Activated naive CD8-positive, alpha-beta T cell treated with anti-CD3 and anti-CD28 coated beads for 36 hours (primary cell): Measurements from ENCODE around the gene AP3S1. TPM values are rescaled to one million over a fixed set of nuclear protein-coding genes. Genes with fewer than 3 reads are reported as not detected.

Source experiments
- DNase-seq: peaks from one replicate; pipeline ENCODE4 v3.0.0; 2021
- H3K27ac Mint-ChIP-seq: one replicate; pipeline ENCODE4 v1.8.0; 2022; ENCODE audit warnings: mild to moderate bottlenecking, moderate library complexity, mixed read lengths
- H3K27me3 Mint-ChIP-seq: one replicate; pipeline ENCODE4 v1.8.0; 2022; ENCODE audit warnings: mild to moderate bottlenecking, mixed read lengths
- H3K36me3 Mint-ChIP-seq: one replicate; pipeline ENCODE4 v1.8.0; 2021; ENCODE audit warnings: mild to moderate bottlenecking, mixed read lengths
- H3K4me1 Mint-ChIP-seq: one replicate; pipeline ENCODE4 v1.8.0; 2021; ENCODE audit warnings: mixed read lengths
- H3K4me3 Mint-ChIP-seq: one replicate; pipeline ENCODE4 v1.8.0; 2022; ENCODE audit warnings: mild to moderate bottlenecking, moderate library complexity, mixed read lengths
- H3K9me3 Mint-ChIP-seq: one replicate; pipeline ENCODE4 v1.8.0; 2022; ENCODE audit warnings: mixed read lengths
- total RNA-seq, 2 experiments: library from RNA; stranded (reverse); gene quantifications; one replicate each; pipeline ENCODE4 v1.2.3, GENCODE V29; 2021

The AP3S1 gene
- total RNA-seq, 2 experiments from 2014 or later = 91.7 to 96.8 TPM

GRCh38 chr5:115842952-115843351 lies 1.2 kb downstream of the AP3S1 start:
- Mint-ChIP-seq H3K27me3 (no peaks in the 10 kb centered on the region), H3K36me3 (peaks cover 9% of the 10 kb centered on the region), H3K27ac (peak overlapping the region; percentile 90), H3K9me3 (no peaks in the 10 kb centered on the region), H3K4me3 (peak overlapping the region; percentile 95), H3K4me1 (peaks cover 45% of the 10 kb centered on the region)
- no peak for DNase-seq

- Mint-ChIP-seq H3K4me1 (peaks cover 41% of the 10 kb centered on the region), H3K27me3 (no peaks in the 10 kb centered on the region), H3K27ac (no peak overlapping the region), H3K36me3 (peaks cover 9% of the 10 kb centered on the region), H3K4me3 (peak overlapping the region; percentile 95), H3K9me3 (no peaks in the 10 kb centered on the region)
- DNase-seq = no peak
Measured at GRCh38 chr5:115843444-115844130, 1.9 kb downstream of the AP3S1 start.

GRCh38 chr5:115844321-115844817 lies 2.6 kb downstream of the AP3S1 start:
- H3K27ac Mint-ChIP-seq = no peak overlapping the region
- no peak for DNase-seq
- H3K9me3 Mint-ChIP-seq = no peaks in the 10 kb centered on the region
- H3K36me3 Mint-ChIP-seq = peaks cover 7% of the 10 kb centered on the region
- H3K4me3 Mint-ChIP-seq = no peak overlapping the region
- H3K4me1 Mint-ChIP-seq = peaks cover 39% of the 10 kb centered on the region
- H3K27me3 Mint-ChIP-seq = no peaks in the 10 kb centered on the region

GRCh38 chr5:115847290-115847689 lies 5.6 kb downstream of the AP3S1 start:
- no peak overlapping the region for H3K27ac Mint-ChIP-seq
- H3K4me1 Mint-ChIP-seq = peaks cover 39% of the 10 kb centered on the region
- H3K4me3 Mint-ChIP-seq = no peak overlapping the region
- H3K9me3 Mint-ChIP-seq = no peaks in the 10 kb centered on the region
- H3K36me3 Mint-ChIP-seq = no peaks in the 10 kb centered on the region
- no peaks in the 10 kb centered on the region for H3K27me3 Mint-ChIP-seq
- DNase-seq = no peak

- peaks cover 25% of the 10 kb centered on the region for H3K4me1 Mint-ChIP-seq
- H3K36me3 Mint-ChIP-seq = peaks cover 12% of the 10 kb centered on the region
- no peak for DNase-seq
- H3K27ac Mint-ChIP-seq = no peak overlapping the region
- no peaks in the 10 kb centered on the region for H3K27me3 Mint-ChIP-seq
- no peak overlapping the region for H3K4me3 Mint-ChIP-seq
- peaks cover 10% of the 10 kb centered on the region for H3K9me3 Mint-ChIP-seq
Measured at GRCh38 chr5:115849258-115849798, 7.6 kb downstream of the AP3S1 start.

- no peak for DNase-seq
- H3K27me3 Mint-ChIP-seq = no peaks in the 10 kb centered on the region
- no peak overlapping the region for H3K27ac Mint-ChIP-seq
- no peak overlapping the region for H3K4me3 Mint-ChIP-seq
- peaks cover 14% of the 10 kb centered on the region for H3K36me3 Mint-ChIP-seq
- peaks cover 19% of the 10 kb centered on the region for H3K4me1 Mint-ChIP-seq
- H3K9me3 Mint-ChIP-seq = peaks cover 10% of the 10 kb centered on the region
Measured at GRCh38 chr5:115850744-115851416, 9.1 kb downstream of the AP3S1 start.

GRCh38 chr5:115854139-115854538 lies 12.4 kb downstream of the AP3S1 start:
- H3K9me3 Mint-ChIP-seq = peaks cover 10% of the 10 kb centered on the region
- H3K36me3 Mint-ChIP-seq = peaks cover 14% of the 10 kb centered on the region

GRCh38 chr5:115855959-115856358 lies 14.2 kb downstream of the AP3S1 start:
- Mint-ChIP-seq H3K4me1 (peaks cover 26% of the 10 kb centered on the region), H3K4me3 (no peak overlapping the region), H3K36me3 (peaks cover 14% of the 10 kb centered on the region), H3K27ac (no peak overlapping the region), H3K9me3 (peaks cover 10% of the 10 kb centered on the region), H3K27me3 (no peaks in the 10 kb centered on the region)
- no peak for DNase-seq

More at GRCh38 chr5:115854139-115854538, 12.4 kb downstream of the AP3S1 start:
- Mint-ChIP-seq H3K4me1 (peaks cover 30% of the 10 kb centered on the region), H3K27ac (no peak overlapping the region), H3K27me3 (no peaks in the 10 kb centered on the region), H3K4me3 (no peak overlapping the region)
- DNase-seq = no peak

GRCh38 chr5:115857057-115857479 lies 15.3 kb downstream of the AP3S1 start:
- DNase-seq = no peak
- Mint-ChIP-seq H3K4me3 (no peak overlapping the region), H3K4me1 (peaks cover 20% of the 10 kb centered on the region), H3K36me3 (peaks cover 17% of the 10 kb centered on the region), H3K27me3 (no peaks in the 10 kb centered on the region), H3K9me3 (peaks cover 10% of the 10 kb centered on the region), H3K27ac (no peak overlapping the region)

GRCh38 chr5:115857626-115858349 lies 16.1 kb downstream of the AP3S1 start:
- Mint-ChIP-seq H3K9me3 (peaks cover 10% of the 10 kb centered on the region), H3K4me1 (peaks cover 17% of the 10 kb centered on the region), H3K4me3 (no peak overlapping the region), H3K27me3 (no peaks in the 10 kb centered on the region), H3K36me3 (peaks cover 17% of the 10 kb centered on the region), H3K27ac (no peak overlapping the region)
- DNase-seq = no peak

GRCh38 chr5:115858396-115858795 lies 16.7 kb downstream of the AP3S1 start:
- peaks cover 8% of the 10 kb centered on the region for H3K9me3 Mint-ChIP-seq
- peaks cover 17% of the 10 kb centered on the region for H3K4me1 Mint-ChIP-seq
- peaks cover 12% of the 10 kb centered on the region for H3K36me3 Mint-ChIP-seq
- H3K27ac Mint-ChIP-seq = no peak overlapping the region
- DNase-seq = no peak
- H3K4me3 Mint-ChIP-seq = no peak overlapping the region
- no peaks in the 10 kb centered on the region for H3K27me3 Mint-ChIP-seq

- Mint-ChIP-seq H3K9me3 (no peaks in the 10 kb centered on the region), H3K27me3 (no peaks in the 10 kb centered on the region), H3K36me3 (peaks cover 5% of the 10 kb centered on the region), H3K27ac (no peak overlapping the region), H3K4me1 (peaks cover 17% of the 10 kb centered on the region), H3K4me3 (no peak overlapping the region)
- DNase-seq = no peak
Measured at GRCh38 chr5:115859378-115859777, 17.6 kb downstream of the AP3S1 start.

- Mint-ChIP-seq H3K4me1 (peaks cover 6% of the 10 kb centered on the region), H3K36me3 (peaks cover 17% of the 10 kb centered on the region), H3K27ac (no peak overlapping the region), H3K9me3 (no peaks in the 10 kb centered on the region), H3K27me3 (no peaks in the 10 kb centered on the region), H3K4me3 (no peak overlapping the region)
- no peak for DNase-seq
Measured at GRCh38 chr5:115869256-115869795, 27.6 kb downstream of the AP3S1 start.

GRCh38 chr5:115872447-115872846 lies 30.7 kb downstream of the AP3S1 start:
- no peak overlapping the region for H3K27ac Mint-ChIP-seq
- H3K36me3 Mint-ChIP-seq = peaks cover 28% of the 10 kb centered on the region
- peaks cover 2% of the 10 kb centered on the region for H3K9me3 Mint-ChIP-seq
- H3K4me3 Mint-ChIP-seq = no peak overlapping the region
- H3K27me3 Mint-ChIP-seq = no peaks in the 10 kb centered on the region
- DNase-seq = no peak
- H3K4me1 Mint-ChIP-seq = peaks cover 6% of the 10 kb centered on the region

- H3K27me3 Mint-ChIP-seq = no peaks in the 10 kb centered on the region
- no peak for DNase-seq
- peaks cover 36% of the 10 kb centered on the region for H3K36me3 Mint-ChIP-seq
- H3K27ac Mint-ChIP-seq = no peak overlapping the region
- peaks cover 5% of the 10 kb centered on the region for H3K4me1 Mint-ChIP-seq
- no peak overlapping the region for H3K4me3 Mint-ChIP-seq
- peaks cover 9% of the 10 kb centered on the region for H3K9me3 Mint-ChIP-seq
Measured at GRCh38 chr5:115873392-115873791, 31.7 kb downstream of the AP3S1 start.
